H54 (cell line): Measurements from ENCODE around the gene RNPS1.

Experiments used
- DNase-seq: peaks from one replicate; pipeline ENCODE4 v3.0.0; 2011; ENCODE audit warnings: low spot score, mixed read lengths; ENCODE audit not compliant: insufficient read length
- FAIRE-seq: peaks from 3 replicates; lab custom pipeline; 2011; peaks lifted over from hg19 to GRCh38; lab: Jason Lieb, UNC
- POLR2A ChIP-seq: IDR thresholded peaks from 2 replicates; pipeline ENCODE4 v1.6.1; 2011; ENCODE audit warnings: low read depth, mild to moderate bottlenecking, low read length

Gene RNPS1

DNA sequence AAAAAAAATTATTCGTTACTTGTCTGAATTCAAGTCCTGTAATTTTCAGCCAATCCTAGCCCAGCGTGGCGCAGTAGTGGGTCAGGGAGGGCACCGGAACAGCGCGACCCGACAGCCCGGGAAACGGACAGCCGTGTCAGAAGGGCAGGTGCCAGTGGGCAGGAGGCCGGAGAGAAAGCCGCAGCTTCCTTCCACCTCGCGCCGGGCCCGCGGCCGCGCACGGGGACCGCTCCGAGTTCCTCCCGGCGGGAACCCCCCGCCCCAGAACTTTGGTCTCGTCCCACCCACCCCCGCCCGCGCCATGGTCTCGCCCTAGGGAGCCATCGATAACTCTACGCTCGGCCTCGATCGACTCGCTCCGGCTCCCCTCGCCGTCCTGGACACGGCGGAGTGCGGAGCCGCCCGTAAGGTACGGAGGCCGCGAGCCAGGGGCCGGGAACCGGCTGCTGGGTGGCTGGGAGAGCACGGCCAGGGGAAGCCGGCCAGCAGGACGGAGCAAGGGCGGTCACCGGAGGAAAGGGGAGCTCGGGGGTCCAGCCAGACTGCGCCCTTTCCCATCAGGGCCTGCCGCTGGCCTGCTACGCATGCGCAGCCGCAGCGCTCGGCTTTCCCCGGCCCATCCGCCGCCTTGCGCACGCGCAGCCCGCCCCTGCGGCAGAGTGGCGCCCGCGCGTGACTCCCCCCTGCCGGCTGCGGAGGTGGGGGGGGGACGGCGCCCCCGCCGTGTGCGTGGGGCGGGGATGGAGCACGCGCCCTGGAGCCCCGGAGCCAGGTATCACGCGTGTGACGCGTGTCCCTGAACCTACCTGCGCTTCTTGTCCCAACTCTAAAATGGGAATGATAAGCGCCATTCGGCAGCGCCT, 62.6 kb downstream of the RNPS1 start, which contains the start of gene MLST8:
Gene MLST8, plus strand, starts transcription at position 351 of the 863 bp plus-strand sequence. CDS start 632 bp downstream, outside the sequence.
- FAIRE-seq: no peak
- peak; percentile 52 for TF ChIP-seq POLR2A

DNA sequence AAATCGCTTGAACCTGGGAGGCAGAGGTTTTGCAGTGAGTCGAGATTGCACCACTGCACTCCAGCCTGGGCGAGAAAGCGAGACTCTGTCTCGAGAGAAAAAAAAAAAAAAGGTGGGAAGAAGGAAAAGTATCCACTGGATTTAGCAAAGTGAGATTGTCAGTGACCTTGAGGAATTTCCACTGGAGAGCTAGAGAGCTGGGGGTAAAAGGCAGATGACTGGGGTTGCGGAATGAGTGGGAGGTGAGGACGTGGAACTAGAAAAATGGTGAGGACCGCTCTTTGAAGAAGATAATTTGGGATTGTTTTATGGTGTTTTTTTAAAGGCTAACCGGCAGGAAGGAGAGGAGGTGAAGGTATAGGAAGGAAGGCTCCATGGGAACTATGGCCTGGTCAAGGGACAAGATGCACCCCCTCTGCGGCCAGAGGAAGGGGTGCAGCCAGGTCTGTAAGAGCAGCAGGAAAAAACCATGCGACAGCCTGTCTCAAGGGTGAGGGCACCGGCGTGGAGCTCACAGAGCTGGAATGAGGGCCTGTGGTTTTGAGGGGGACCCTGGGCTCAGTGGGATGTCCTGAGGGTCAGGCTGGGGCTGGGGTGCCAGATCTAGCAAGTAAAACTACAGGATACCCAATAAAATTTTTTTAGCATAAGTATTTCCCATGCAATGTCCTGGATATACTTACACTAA, 63.4 kb downstream of the RNPS1 start:
- no peak for FAIRE-seq
- no peak for TF ChIP-seq POLR2A
- DNase-seq: no peak

More for the DNA sequence above, 62.6 kb downstream of the RNPS1 start, which contains the start of gene MLST8:
- DNase-seq: peak; percentile 99
